Uterus (tissue), 2 donors: ENCODE measurements around the gene NDUFAF4.

Experiments
- POLR2A ChIP-seq, 2 donors: fragments of 450-650 bp; IDR thresholded peaks; one replicate each; pipeline ENCODE4 v1.6.1; 2016; ENCODE audit warnings: antibody characterized with exemption in 2 of 2, mild to moderate bottlenecking in 1 of 2, moderate library complexity in 1 of 2
- TF ChIP-seq, protein P1 (sequence below), 4 experiments: fragments of 200-600 bp in 2 of 4; fragments of 450-650 bp in 2 of 4; sonication (generic) in 2 of 4; IDR thresholded peaks; one replicate each; pipeline ENCODE4 v1.5.1; 2016 to 2019; ENCODE audit warnings: antibody characterized with exemption in 4 of 4, mild to moderate bottlenecking in 2 of 4, moderate library complexity in 1 of 4

DNA sequence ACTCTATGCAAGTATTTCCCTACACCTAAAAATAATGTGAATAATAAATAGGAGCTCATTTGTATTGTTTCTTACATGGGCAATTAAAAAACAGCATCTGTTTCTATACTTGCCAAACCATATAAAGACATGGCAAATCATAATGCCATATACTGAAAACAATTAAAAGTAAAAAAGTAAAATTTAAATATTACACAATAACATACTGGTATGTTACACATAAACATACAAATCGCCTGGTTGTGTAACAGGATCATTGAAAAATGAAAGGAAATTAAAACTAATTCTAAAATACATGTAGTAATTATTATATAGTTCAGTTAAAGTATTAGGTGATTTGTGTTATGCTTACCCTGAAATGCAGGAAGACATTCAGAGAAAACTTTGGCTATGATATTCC is 11.2 kb downstream of the NDUFAF4 start:
- no peak for TF ChIP-seq POLR2A (IDR thresholded peaks at IDR 0.05)
- TF ChIP-seq, protein P1, sequence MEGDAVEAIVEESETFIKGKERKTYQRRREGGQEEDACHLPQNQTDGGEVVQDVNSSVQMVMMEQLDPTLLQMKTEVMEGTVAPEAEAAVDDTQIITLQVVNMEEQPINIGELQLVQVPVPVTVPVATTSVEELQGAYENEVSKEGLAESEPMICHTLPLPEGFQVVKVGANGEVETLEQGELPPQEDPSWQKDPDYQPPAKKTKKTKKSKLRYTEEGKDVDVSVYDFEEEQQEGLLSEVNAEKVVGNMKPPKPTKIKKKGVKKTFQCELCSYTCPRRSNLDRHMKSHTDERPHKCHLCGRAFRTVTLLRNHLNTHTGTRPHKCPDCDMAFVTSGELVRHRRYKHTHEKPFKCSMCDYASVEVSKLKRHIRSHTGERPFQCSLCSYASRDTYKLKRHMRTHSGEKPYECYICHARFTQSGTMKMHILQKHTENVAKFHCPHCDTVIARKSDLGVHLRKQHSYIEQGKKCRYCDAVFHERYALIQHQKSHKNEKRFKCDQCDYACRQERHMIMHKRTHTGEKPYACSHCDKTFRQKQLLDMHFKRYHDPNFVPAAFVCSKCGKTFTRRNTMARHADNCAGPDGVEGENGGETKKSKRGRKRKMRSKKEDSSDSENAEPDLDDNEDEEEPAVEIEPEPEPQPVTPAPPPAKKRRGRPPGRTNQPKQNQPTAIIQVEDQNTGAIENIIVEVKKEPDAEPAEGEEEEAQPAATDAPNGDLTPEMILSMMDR (IDR thresholded peaks at IDR 0.05), result no peak
